BLaER1 treated with 17β-estradiol and CSF1 and Interleukin-3, amounts not matched to agents 10 nM and 100 nM (cell line): ENCODE data around the gene IGSF23.
A peak's percentile ranks its signal among the peaks of the same experiment; 100 is the strongest.
"Not testable (repeated sequence)": the region's sequence is repeated elsewhere in the genome, so short reads cannot be mapped to it uniquely, and the experiment has no call there.

Experiments used
- H3K27ac ChIP-seq, 11 experiments: shearing (Covaris generic); formaldehyde crosslinking; 2 replicates each; pipeline ENCODE4 v1.8.1; 2022
- H3K27me3 ChIP-seq, 11 experiments: shearing (Covaris generic); formaldehyde crosslinking; 2 replicates each; pipeline ENCODE4 v1.8.1; 2022
- H3K36me3 ChIP-seq, 11 experiments: shearing (Covaris generic); formaldehyde crosslinking; 2 replicates each; pipeline ENCODE4 v1.8.1; 2022
- H3K4me1 ChIP-seq, 10 experiments: shearing (Covaris generic); formaldehyde crosslinking; 2 replicates each; pipeline ENCODE4 v1.8.1; 2022
- H3K4me2 ChIP-seq, 11 experiments: shearing (Covaris generic); formaldehyde crosslinking; 2 replicates each; pipeline ENCODE4 v1.8.1; 2022
- H3K4me3 ChIP-seq, 10 experiments: shearing (Covaris generic); formaldehyde crosslinking; 2 replicates each; pipeline ENCODE4 v1.8.1; 2022
- H3K9ac ChIP-seq, 11 experiments: shearing (Covaris generic); formaldehyde crosslinking; 2 replicates each; pipeline ENCODE4 v1.8.1; 2022
- H3K9me3 ChIP-seq, 11 experiments: shearing (Covaris generic); formaldehyde crosslinking; replicated peaks in 1 of 11; 2 replicates each; pipeline ENCODE4 v1.8.1; 2022
- H4K20me1 ChIP-seq, 11 experiments: shearing (Covaris generic); formaldehyde crosslinking; 2 replicates each; pipeline ENCODE4 v1.8.1; 2022
- Cebpa-rat ChIP-seq, 11 experiments: shearing (Covaris generic); IDR thresholded peaks; 2 replicates each; pipeline ENCODE4 v1.8.1; 2022

Gene IGSF23

DNA sequence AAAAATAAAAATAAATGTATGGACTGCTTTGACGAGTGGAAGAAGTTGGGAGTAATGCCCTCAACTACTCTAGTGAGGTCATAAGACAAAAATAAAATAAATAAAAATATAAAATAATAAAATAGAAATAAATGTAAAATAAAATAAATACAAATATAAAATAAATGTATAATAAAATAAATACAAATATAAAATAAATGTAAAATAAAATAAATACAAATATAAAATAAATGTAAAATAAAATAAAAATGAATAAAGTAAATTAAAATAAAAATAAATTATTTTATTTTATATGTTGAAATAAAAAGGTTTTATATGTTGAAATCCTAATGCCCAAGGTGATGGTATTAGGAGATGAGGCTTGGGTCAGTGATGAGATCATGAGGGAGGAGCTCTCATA is 20.1 kb upstream of the IGSF23 start:
- Histone ChIP-seq H3K27ac (peak overlapping the region in 3 of 11 experiments; percentile 17 to 58 (median 56); a peak in 5 of 22 replicates), H3K4me1 (peaks cover 0 to 53% (median 11%) of the 10 kb centered on the region in 10 experiments; a peak in 10 of 20 replicates)
- TF ChIP-seq Cebpa-rat (IDR thresholded peaks at IDR 0.05) = no peak

DNA sequence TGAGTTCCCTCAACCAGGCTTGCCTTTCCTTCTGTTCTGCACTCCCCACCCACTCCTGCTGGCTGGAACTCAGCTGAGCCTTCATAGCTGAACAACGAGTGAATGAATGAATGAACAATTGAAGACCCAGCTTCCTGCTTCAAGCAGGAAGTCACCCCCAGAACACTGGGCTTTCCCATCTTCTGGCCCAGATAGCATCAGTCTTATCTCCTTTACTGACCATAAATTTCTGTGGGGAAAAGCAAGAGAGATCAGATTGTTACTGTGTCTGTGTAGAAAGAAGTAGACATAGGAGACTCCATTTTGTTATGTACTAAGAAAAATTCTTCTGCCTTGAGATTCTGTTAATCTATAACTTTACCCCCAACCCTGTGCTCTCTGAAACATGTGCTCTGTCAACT is 19.5 kb upstream of the IGSF23 start:
- H3K9me3 ChIP-seq = peaks cover 0 to 18% (median 10%) of the 10 kb centered on the region in 11 experiments; a peak in 13 of 22 replicates
- H4K20me1 ChIP-seq, H3K27me3 ChIP-seq, H3K36me3 ChIP-seq, H3K9ac ChIP-seq, H3K4me3 ChIP-seq: not testable (repeated sequence)
- peak overlapping the region in 3 of 11 experiments; percentile 11 to 40 (median 21); a peak in 2 of 22 replicates for H3K4me2 ChIP-seq
- H3K4me1 ChIP-seq = peaks cover 0 to 48% (median 9%) of the 10 kb centered on the region in 10 experiments; a peak in 10 of 20 replicates
- H3K27ac ChIP-seq = 0 out of 22 replicates have a peak overlapping the region, but pooled peaks of 1 of the 11 experiments have one; percentile 30

More for the DNA sequence above, 20.1 kb upstream of the IGSF23 start:
- no peak overlapping the region for H3K4me3 ChIP-seq
- H3K9ac ChIP-seq = no peak overlapping the region
- H3K9me3 ChIP-seq = peaks cover 0 to 12% (median 5%) of the 10 kb centered on the region in 11 experiments; a peak in 13 of 22 replicates
- no peaks in the 10 kb centered on the region for H3K27me3 ChIP-seq
- H3K36me3 ChIP-seq = no peaks in the 10 kb centered on the region
- H4K20me1 ChIP-seq = no peaks in the 10 kb centered on the region
- peak overlapping the region in 4 of 11 experiments; percentile 53 to 79 (median 64); a peak in 5 of 22 replicates for H3K4me2 ChIP-seq

DNA sequence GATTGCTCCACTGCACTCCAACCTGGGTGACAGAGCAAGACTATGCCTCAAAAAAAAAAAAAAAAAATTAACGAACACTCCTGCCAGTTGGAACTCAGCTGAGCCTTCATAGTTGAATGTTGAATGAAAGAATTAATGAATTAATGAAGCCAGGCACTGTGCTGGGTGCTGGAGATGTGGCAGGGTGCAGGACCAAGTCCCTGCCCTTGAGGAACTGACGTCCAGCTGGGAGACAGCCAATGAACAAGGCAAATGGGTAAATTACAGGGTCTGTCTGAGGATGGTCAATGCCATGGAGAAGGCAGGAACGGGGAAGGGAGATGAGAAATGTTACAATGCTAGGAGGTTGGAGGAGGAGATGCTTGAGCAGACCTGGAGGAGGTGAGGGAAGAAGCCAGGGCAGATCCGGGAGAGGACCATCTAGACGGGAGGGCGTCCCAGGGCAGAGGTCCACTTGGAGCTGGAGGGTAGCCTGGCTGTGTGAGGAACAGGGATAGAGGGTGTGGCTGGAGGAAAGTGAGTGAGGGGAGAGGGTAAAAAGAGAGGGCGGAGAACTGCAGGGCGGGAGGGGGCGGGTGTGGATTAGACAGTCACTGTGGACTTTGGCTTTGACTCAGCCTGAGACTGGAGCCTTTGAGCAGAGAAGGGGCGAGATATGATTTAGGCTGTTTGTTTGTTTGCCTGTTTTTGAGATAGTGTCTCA is 16.8 kb upstream of the IGSF23 start:
- Histone ChIP-seq H3K4me3 (no peak overlapping the region), H4K20me1 (no peaks in the 10 kb centered on the region), H3K27me3 (no peaks in the 10 kb centered on the region), H3K9me3 (peaks cover 0 to 23% (median 14%) of the 10 kb centered on the region in 11 experiments; a peak in 13 of 22 replicates), H3K27ac (no peak overlapping the region), H3K9ac (no peak overlapping the region), H3K36me3 (no peaks in the 10 kb centered on the region), H3K4me1 (peaks cover 0 to 21% (median 5%) of the 10 kb centered on the region in 10 experiments; a peak in 10 of 20 replicates), H3K4me2 (no peak overlapping the region)
- TF ChIP-seq Cebpa-rat (IDR thresholded peaks at IDR 0.05) = no peak

DNA sequence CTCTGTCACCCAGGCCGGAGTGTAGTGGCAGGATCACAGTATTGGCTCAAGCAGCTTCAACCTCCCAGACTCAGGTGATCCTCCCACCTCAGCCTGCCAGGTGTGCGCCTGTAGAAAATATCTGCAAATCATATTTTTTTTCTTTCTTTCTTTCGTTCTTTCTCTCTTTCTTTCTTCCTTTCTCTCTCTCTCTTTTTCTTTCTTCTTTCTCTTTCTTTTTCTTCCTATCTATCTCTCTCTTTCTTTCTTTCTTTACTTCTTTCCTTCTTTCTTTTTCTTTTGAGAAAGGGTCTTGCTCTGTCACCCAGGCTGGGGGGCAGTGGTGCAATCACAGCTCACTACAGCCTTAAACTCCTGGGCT is 16.3 kb upstream of the IGSF23 start:
- Histone ChIP-seq H4K20me1 (no peaks in the 10 kb centered on the region), H3K9me3 (peaks cover 0 to 23% (median 14%) of the 10 kb centered on the region in 11 experiments; a peak in 13 of 22 replicates), H3K27ac (no peak overlapping the region), H3K4me3 (no peak overlapping the region), H3K4me2 (no peak overlapping the region), H3K36me3 (no peaks in the 10 kb centered on the region), H3K9ac (no peak overlapping the region), H3K4me1 (peaks cover 0 to 15% (median 4%) of the 10 kb centered on the region in 10 experiments; a peak in 10 of 20 replicates), H3K27me3 (no peaks in the 10 kb centered on the region)
- no peak for TF ChIP-seq Cebpa-rat (IDR thresholded peaks at IDR 0.05)

DNA sequence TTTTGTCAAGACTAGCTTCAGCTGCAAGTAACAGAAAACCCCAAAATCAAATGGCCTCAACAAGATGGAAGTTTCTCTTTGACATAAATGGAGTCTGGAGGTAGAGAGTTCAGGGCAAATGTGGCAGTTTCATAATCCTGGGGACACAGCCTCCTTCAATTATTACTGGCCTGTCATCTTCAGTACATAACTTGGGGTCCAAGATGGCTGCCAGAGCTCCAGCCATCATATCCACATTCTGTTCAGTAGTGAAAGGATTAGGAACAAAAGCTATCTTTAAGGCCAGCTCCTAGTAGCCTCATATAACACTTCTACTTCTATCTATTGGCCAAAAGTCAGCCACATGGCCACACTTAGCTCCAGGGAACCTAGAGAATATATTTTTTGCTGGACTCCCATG is 15.0 kb upstream of the IGSF23 start:
- peaks cover 0 to 23% (median 14%) of the 10 kb centered on the region in 11 experiments; a peak in 13 of 22 replicates for H3K9me3 ChIP-seq
- no peak overlapping the region for H3K4me2 ChIP-seq
- TF ChIP-seq Cebpa-rat (IDR thresholded peaks at IDR 0.05) = no peak
- H3K9ac ChIP-seq = no peak overlapping the region
- no peaks in the 10 kb centered on the region for H3K36me3 ChIP-seq
- no peaks in the 10 kb centered on the region for H3K27me3 ChIP-seq
- no peak overlapping the region for H3K27ac ChIP-seq
- no peaks in the 10 kb centered on the region for H4K20me1 ChIP-seq
- no peak overlapping the region for H3K4me3 ChIP-seq
- peaks cover 0 to 8% (median 0%) of the 10 kb centered on the region in 10 experiments; a peak in 5 of 20 replicates for H3K4me1 ChIP-seq

DNA sequence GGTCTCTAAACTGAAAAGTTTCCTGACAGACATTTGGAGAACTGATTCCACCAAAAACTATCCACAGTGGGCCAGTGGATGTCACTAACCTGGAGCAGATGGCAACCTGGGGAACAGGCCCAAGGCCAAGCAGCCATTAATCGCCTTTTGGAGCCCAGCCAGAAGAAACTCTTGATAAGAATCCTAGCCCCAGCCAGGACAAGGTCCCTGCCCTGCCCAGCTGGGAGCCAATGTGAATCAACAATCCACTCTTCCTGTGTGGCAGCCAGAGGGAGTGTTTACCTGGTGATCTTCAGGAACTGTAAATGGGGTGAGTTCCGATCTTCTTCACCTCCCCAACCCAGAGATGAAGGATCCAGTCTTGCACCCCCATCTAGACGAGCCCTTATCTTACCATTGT is 14.5 kb upstream of the IGSF23 start:
- H3K4me2 ChIP-seq = no peak overlapping the region

DNA sequence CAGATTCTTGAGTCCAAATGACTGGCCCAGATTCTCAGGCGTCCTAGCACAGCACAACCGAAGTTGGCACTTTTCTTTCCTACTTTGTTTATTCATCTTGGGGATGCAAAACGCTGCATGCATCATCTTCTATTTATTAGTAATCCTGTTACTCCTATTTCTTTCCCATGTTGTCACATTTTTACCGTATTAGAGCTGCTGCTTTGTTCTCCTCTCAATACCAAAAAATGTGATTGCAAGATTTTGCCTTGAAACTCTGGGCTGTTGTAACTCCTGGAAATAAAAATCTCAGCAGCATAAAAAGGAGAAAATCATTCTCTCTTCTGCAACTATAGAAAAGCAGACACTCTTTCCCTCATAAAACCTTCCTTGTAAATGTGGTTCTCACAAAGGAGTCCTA is 12.9 kb upstream of the IGSF23 start:
- no peaks in the 10 kb centered on the region for H3K36me3 ChIP-seq
- peaks cover 0 to 23% (median 14%) of the 10 kb centered on the region in 11 experiments; a peak in 13 of 22 replicates for H3K9me3 ChIP-seq
- H3K27me3 ChIP-seq = no peaks in the 10 kb centered on the region
- H3K4me2 ChIP-seq = no peak overlapping the region
- H3K27ac ChIP-seq = no peak overlapping the region
- H3K4me1 ChIP-seq = peaks cover 0 to 14% (median 0%) of the 10 kb centered on the region in 10 experiments; a peak in 3 of 20 replicates
- TF ChIP-seq Cebpa-rat (IDR thresholded peaks at IDR 0.05) = no peak
- H3K9ac ChIP-seq = no peak overlapping the region
- H4K20me1 ChIP-seq = no peaks in the 10 kb centered on the region
- no peak overlapping the region for H3K4me3 ChIP-seq

More for the DNA sequence above, 14.5 kb upstream of the IGSF23 start:
- Histone ChIP-seq H3K4me1 (peaks cover 0 to 12% (median 0%) of the 10 kb centered on the region in 10 experiments; a peak in 4 of 20 replicates), H3K27ac (no peak overlapping the region), H3K9ac (no peak overlapping the region), H3K4me3 (no peak overlapping the region), H3K36me3 (no peaks in the 10 kb centered on the region), H3K9me3 (peaks cover 0 to 23% (median 14%) of the 10 kb centered on the region in 11 experiments; a peak in 13 of 22 replicates), H3K27me3 (no peaks in the 10 kb centered on the region), H4K20me1 (no peaks in the 10 kb centered on the region)
- TF ChIP-seq Cebpa-rat (IDR thresholded peaks at IDR 0.05) = no peak

DNA sequence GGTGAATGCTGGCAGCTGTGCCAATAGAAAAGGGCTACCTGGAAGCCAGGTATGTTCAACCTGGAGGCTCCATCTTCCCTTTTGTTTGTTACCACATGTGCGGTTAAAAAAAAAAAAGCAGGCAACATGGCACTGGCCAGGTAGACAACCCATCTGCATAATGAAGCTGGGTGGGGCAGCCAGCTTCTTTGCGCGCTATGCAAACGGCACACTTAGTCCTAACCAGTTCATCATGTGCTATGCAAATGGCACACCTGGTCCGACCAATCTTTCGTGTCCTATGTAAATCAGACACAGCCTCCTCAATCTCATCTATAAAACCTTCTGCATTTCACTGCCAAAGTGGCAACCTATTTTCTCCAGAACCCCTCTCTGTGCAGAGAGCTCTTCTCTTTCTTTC is 11.3 kb upstream of the IGSF23 start:
- Histone ChIP-seq H3K4me3 (no peak overlapping the region), H3K27ac (no peak overlapping the region), H3K4me1 (peaks cover 3 to 25% (median 5%) of the 10 kb centered on the region in 10 experiments; a peak in 19 of 20 replicates), H3K4me2 (no peak overlapping the region), H3K27me3 (no peaks in the 10 kb centered on the region), H4K20me1 (no peaks in the 10 kb centered on the region), H3K36me3 (no peaks in the 10 kb centered on the region), H3K9me3 (peaks cover 0 to 27% (median 14%) of the 10 kb centered on the region in 11 experiments; a peak in 15 of 22 replicates), H3K9ac (no peak overlapping the region)
- TF ChIP-seq Cebpa-rat (IDR thresholded peaks at IDR 0.05) = no peak

DNA sequence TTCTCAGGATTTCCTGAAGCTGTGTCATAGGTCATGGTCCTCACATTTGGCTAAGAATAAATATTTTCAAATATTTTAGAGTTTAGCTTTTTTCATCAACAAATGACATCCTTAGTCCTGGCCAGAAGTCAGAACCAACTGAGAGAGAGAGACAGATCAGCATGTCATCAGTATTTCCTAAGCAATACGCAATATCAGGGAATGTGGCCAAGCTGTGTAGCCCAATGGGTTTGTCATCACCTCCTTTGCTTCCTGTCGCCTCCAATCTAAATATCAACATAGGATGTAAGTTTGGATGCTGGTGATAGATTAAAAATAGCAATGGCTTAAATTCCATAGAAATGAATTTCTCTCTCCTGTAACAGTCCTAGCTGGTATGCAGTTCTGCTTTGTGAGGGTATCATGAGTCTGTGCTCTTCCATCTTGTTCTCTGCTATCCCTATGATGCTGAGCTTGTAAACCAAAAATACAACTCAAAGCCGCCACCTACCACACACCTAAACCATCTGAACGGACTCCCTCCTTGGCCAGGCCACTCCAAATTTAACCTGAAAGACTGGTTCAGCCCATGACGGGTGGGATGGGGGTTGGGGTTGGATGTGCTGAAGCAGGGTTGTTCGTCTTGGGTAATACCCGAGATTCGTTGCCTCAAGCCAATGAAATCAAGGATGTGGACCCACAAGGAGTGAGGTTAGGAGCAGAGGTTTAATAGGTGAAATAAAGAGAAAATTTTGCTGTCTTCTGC is 10.0 kb upstream of the IGSF23 start:
- H3K27me3 ChIP-seq = no peaks in the 10 kb centered on the region
- H4K20me1 ChIP-seq = no peaks in the 10 kb centered on the region
- H3K4me3 ChIP-seq = no peak overlapping the region
- peak overlapping the region in 2 of 11 experiments; percentile 20 to 37; a peak in 4 of 22 replicates for H3K4me2 ChIP-seq
- no peak for TF ChIP-seq Cebpa-rat (IDR thresholded peaks at IDR 0.05)
- no peak overlapping the region for H3K9ac ChIP-seq
- H3K4me1 ChIP-seq = peaks cover 8 to 38% (median 15%) of the 10 kb centered on the region in 10 experiments; a peak in 19 of 20 replicates
- peaks cover 0 to 21% (median 8%) of the 10 kb centered on the region in 11 experiments; a peak in 13 of 22 replicates for H3K9me3 ChIP-seq
- H3K36me3 ChIP-seq = no peaks in the 10 kb centered on the region
- no peak overlapping the region for H3K27ac ChIP-seq
